PC-9 (cell line): ENCODE measurements around the gene SCCPDH. TPM values are rescaled to one million over a fixed set of nuclear protein-coding genes. Genes with fewer than 3 reads are reported as not detected.
"Not testable (repeated sequence)": the region's sequence is repeated elsewhere in the genome, so short reads cannot be mapped to it uniquely, and the experiment has no call there.

Experiments
- BruUV-seq: library from RNA; stranded (reverse); fragments of 400-500 nt; replicated peaks from 2 replicates; lab custom pipeline; 2021; lab: Mats Ljungman, UMichigan
- CTCF ChIA-PET: fragments of 300-600 bp; sonication (Branson Sonifier 250); formaldehyde crosslinking; loops from one replicate; lab custom pipeline; 2022; ENCODE audit warnings: antibody characterized with exemption; lab: Charles Lee
- POLR2A ChIA-PET: fragments of 300-600 bp; sonication (Branson Sonifier 250); formaldehyde crosslinking; loops from one replicate; lab custom pipeline; 2022; ENCODE audit warnings: antibody characterized with exemption; ENCODE audit not compliant: unreplicated experiment; lab: Charles Lee
- DNase-seq, 2 experiments: peaks; one replicate each; pipeline versions ENCODE4 v3.0.0 to v3.0.0-alpha.2; 2015 to 2022; ENCODE audit warnings: mixed read lengths in 1 of 2
- H2AFZ ChIP-seq: fragments of 200-600 bp; sonication (generic); 2 replicates; pipeline ENCODE4 v1.8.1; 2017; ENCODE audit warnings: antibody characterized with exemption
- H3F3A ChIP-seq: fragments of 200-600 bp; sonication (generic); 2 replicates; pipeline ENCODE4 v1.8.1; 2017; ENCODE audit warnings: antibody characterized with exemption, mild to moderate bottlenecking, low read depth; ENCODE audit not compliant: insufficient read depth
- H3K27ac ChIP-seq: fragments of 200-600 bp; sonication (generic); 2 replicates; pipeline ENCODE4 v1.6.1; 2016; ENCODE audit warnings: mixed run types
- H3K27me3 ChIP-seq: fragments of 200-600 bp; sonication (generic); 2 replicates; pipeline ENCODE4 v1.6.1; 2016; ENCODE audit warnings: low read depth, mixed run types; ENCODE audit not compliant: insufficient read depth
- H3K36me3 ChIP-seq: fragments of 200-600 bp; sonication (generic); 2 replicates; pipeline ENCODE4 v1.6.1; 2016; ENCODE audit warnings: low read depth, mixed run types
- H3K4me1 ChIP-seq: fragments of 200-600 bp; sonication (generic); replicated peaks from 2 replicates; pipeline ENCODE4 v1.6.1; 2016; ENCODE audit warnings: mixed run types; ENCODE audit not compliant: insufficient read depth
- H3K4me2 ChIP-seq: fragments of 200-600 bp; sonication (generic); 2 replicates; pipeline ENCODE4 v1.6.1; 2017; ENCODE audit warnings: mixed run types
- H3K4me3 ChIP-seq: fragments of 200-600 bp; sonication (generic); 2 replicates; pipeline ENCODE4 v1.6.1; 2016; ENCODE audit warnings: mixed run types
- H3K79me2 ChIP-seq: fragments of 200-600 bp; sonication (generic); 2 replicates; pipeline ENCODE4 v1.6.1; 2017; ENCODE audit warnings: low read depth, mixed run types
- H3K9me2 ChIP-seq: fragments of 200-600 bp; sonication (generic); 2 replicates; pipeline ENCODE4 v1.8.1; 2017; ENCODE audit warnings: mild to moderate bottlenecking; ENCODE audit not compliant: insufficient read depth
- H3K9me3 ChIP-seq: fragments of 200-600 bp; sonication (generic); 2 replicates; pipeline ENCODE4 v1.8.1; 2016; ENCODE audit warnings: low read depth; ENCODE audit not compliant: insufficient read depth
- H4K20me1 ChIP-seq: fragments of 200-600 bp; sonication (generic); 2 replicates; pipeline ENCODE4 v1.8.1; 2017; ENCODE audit not compliant: insufficient read depth
- CTCF ChIP-seq: fragments of 200-600 bp; sonication (generic); conservative IDR thresholded peaks from 2 replicates; pipeline ENCODE4 v1.6.1; 2017; ENCODE audit warnings: mixed run types, antibody characterized with exemption, mild to moderate bottlenecking, moderate library complexity
- EZH2 ChIP-seq: fragments of 200-600 bp; sonication (generic); IDR thresholded peaks from 2 replicates; pipeline ENCODE4 v1.8.0; 2017; ENCODE audit warnings: antibody characterized with exemption, low read depth
- intact Hi-C: fragments of 100-400 bp; cut with micrococcal nuclease; formaldehyde crosslinking; loops from one replicate; pipeline ENCODE4 v1.10.0; 2022; ENCODE audit not compliant: unreplicated experiment
- total RNA-seq: library from RNA; stranded (reverse); gene quantifications from 2 replicates; pipeline ENCODE4 v1.2.3, GENCODE V29; 2021

Gene SCCPDH
- total RNA-seq, 1 experiment from 2014 or later = 17.2 TPM

GRCh38 chr1:246691622-246692495 is 32.4 kb upstream of the SCCPDH start:
- POLR2A ChIA-PET = no interaction called here

GRCh38 chr1:246694213-246694895 is 29.9 kb upstream of the SCCPDH start:
- H3F3A ChIP-seq, H3K4me2 ChIP-seq, POLR2A ChIA-PET, CTCF ChIA-PET, H3K4me1 ChIP-seq, H3K9me2 ChIP-seq, H3K79me2 ChIP-seq, H3K9me3 ChIP-seq, BruUV-seq, H2AFZ ChIP-seq, H3K27ac ChIP-seq, H4K20me1 ChIP-seq, H3K4me3 ChIP-seq, H3K36me3 ChIP-seq, H3K27me3 ChIP-seq, DNase-seq: not testable (repeated sequence)
- intact Hi-C loops = loop anchor here (5.0 kb wide), 1 partner anchor 1537 kb away; no protein-coding TSS in a partner anchor

More at GRCh38 chr1:246691622-246692495, 32.4 kb upstream of the SCCPDH start:
- Histone ChIP-seq H3K27me3 (no peaks in the 10 kb centered on the region), H2AFZ (no peak overlapping the region), H4K20me1 (no peaks in the 10 kb centered on the region), H3K9me3 (no peaks in the 10 kb centered on the region), H3K4me1 (0 out of 2 replicates have a peak, but pooled peaks cover 3% of the 10 kb centered on the region), H3K36me3 (no peaks in the 10 kb centered on the region), H3K4me3 (no peak overlapping the region), H3F3A (no peaks in the 10 kb centered on the region), H3K9me2 (no peaks in the 10 kb centered on the region), H3K79me2 (no peaks in the 10 kb centered on the region), H3K27ac (no peak overlapping the region), H3K4me2 (no peak overlapping the region)
- no peak for DNase-seq
- CTCF ChIA-PET = no interaction called here
- TF ChIP-seq EZH2 = no peak
- no TSS peak for BruUV-seq
- intact Hi-C loops = loop anchor here (5.0 kb wide), 1 partner anchor 1535 kb away; no protein-coding TSS in a partner anchor

- no peak for DNase-seq
- Histone ChIP-seq H3K4me2 (no peak overlapping the region), H3K4me3 (no peak overlapping the region), H3K36me3 (no peaks in the 10 kb centered on the region), H3K27me3 (no peaks in the 10 kb centered on the region), H3K9me2 (no peaks in the 10 kb centered on the region), H3K9me3 (no peaks in the 10 kb centered on the region), H3F3A (no peaks in the 10 kb centered on the region), H3K79me2 (no peaks in the 10 kb centered on the region), H4K20me1 (no peaks in the 10 kb centered on the region), H3K4me1 (no peaks in the 10 kb centered on the region), H2AFZ (no peak overlapping the region), H3K27ac (no peak overlapping the region)
- intact Hi-C loops = no loop called here
- ChIA-PET POLR2A (no interaction called here), CTCF (no interaction called here)
- TF ChIP-seq CTCF (no peak), EZH2 (no peak)
- BruUV-seq = no TSS peak
Measured at GRCh38 chr1:246695136-246695535, 29.1 kb upstream of the SCCPDH start.

GRCh38 chr1:246695666-246696065 is 28.5 kb upstream of the SCCPDH start:
- CTCF ChIA-PET = no interaction called here

More at GRCh38 chr1:246695666-246696065, 28.5 kb upstream of the SCCPDH start:
- TF ChIP-seq EZH2 (no peak), CTCF (no peak)
- no peak overlapping the region for H3K4me2 ChIP-seq
- intact Hi-C loops = no loop called here
- BruUV-seq = no TSS peak
- H3K4me1 ChIP-seq = no peaks in the 10 kb centered on the region
- H3K4me3 ChIP-seq = no peak overlapping the region
- H3K9me3 ChIP-seq = no peaks in the 10 kb centered on the region
- H3K27ac ChIP-seq = no peak overlapping the region
- no peaks in the 10 kb centered on the region for H4K20me1 ChIP-seq
- H3K9me2 ChIP-seq = no peaks in the 10 kb centered on the region
- POLR2A ChIA-PET = no interaction called here
- H3K27me3 ChIP-seq = no peaks in the 10 kb centered on the region
- no peaks in the 10 kb centered on the region for H3K36me3 ChIP-seq
- no peaks in the 10 kb centered on the region for H3F3A ChIP-seq
- no peak overlapping the region for H2AFZ ChIP-seq
- no peak for DNase-seq
- no peaks in the 10 kb centered on the region for H3K79me2 ChIP-seq
